ENCODE measurements around the gene FBRSL1. TPM values are rescaled to one million over a fixed set of nuclear protein-coding genes. Genes with fewer than 3 reads are reported as not detected.

Gene FBRSL1
- total RNA-seq, 1 donor from 2014 or later = 43.8 TPM

DNA sequence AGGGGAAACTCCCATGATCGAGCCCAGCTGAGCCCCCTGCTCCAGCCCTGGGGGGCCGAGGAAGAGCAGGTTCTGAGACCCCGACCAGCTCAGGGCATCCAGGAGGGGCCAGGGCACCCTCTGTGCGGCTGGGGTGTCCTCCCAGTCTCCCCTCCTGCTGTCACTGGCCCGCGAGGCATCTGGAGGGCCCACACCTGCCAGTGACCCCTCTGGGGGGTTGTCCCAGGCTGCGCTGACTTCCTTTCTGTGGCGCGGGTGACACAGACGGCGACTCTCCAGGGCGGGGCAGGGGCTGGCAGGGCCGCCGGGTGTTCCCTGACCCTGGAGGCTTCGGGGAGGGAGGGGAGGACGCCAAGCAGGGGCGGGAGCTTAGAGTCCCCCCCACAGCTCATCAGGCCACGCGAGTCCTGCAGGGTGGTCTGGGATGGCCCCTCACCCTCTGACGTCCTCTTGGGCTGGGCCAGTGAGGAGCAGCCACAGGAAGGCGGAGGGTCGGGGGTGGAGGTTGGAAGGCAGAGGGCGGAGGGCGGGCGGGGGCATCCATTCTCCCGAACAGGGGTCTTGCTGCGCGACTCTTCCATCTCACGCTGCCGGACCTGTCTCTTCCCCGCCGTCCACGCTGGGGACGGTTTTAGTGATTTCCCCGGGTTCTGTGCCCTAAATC is 38.6 kb upstream of the FBRSL1 start:
- Histone ChIP-seq H4K20me1 (ENCODE audit: insufficient read depth, low read length) (no peaks in the 10 kb centered on the region), H3K4me2 (ENCODE audit: low read length) (no peak overlapping the region), H3K79me2 (ENCODE audit: insufficient read depth, low read length) (no peaks in the 10 kb centered on the region), H3K9ac (ENCODE audit: low read length) (no peak overlapping the region), H3K4me3 (ENCODE audit: insufficient read depth, low read depth, low read length) (no peak overlapping the region), H3K36me3 (ENCODE audit: insufficient read depth, low read length) (no peaks in the 10 kb centered on the region), H3K4me1 (ENCODE audit: insufficient read depth, low read length) (peaks cover 7% of the 10 kb centered on the region), H2AFZ (ENCODE audit: low read depth, low read length) (no peak overlapping the region), H3K9me3 (ENCODE audit: insufficient read depth, low read depth, low read length) (peaks cover 5% of the 10 kb centered on the region), H3K27me3 (ENCODE audit: insufficient read depth, low read length) (peaks cover 10% of the 10 kb centered on the region), H3K27ac (ENCODE audit: low read depth, low read length) (no peak overlapping the region)
- Mint-ChIP-seq H3K4me1 (ENCODE audit: low read depth, unreplicated experiment) (peaks cover under 1% of the 10 kb centered on the region), H3K4me3 (ENCODE audit: unreplicated experiment) (no peak overlapping the region), H3K27ac (ENCODE audit: unreplicated experiment) (no peak overlapping the region), H3K36me3 (ENCODE audit: low read depth, unreplicated experiment) (no peaks in the 10 kb centered on the region), H3K27me3 (ENCODE audit: low read depth, unreplicated experiment) (peaks cover 37% of the 10 kb centered on the region), H3K9me3 (ENCODE audit: unreplicated experiment) (no peaks in the 10 kb centered on the region)
- FAIRE-seq (no peak), DNase-seq (ENCODE audit: low read depth) (no peak)
- no peak for TF ChIP-seq CTCF (IDR thresholded peaks at IDR 0.05; ENCODE audit: insufficient read depth, low read depth, low read length)
- no peak for TF ChIP-seq EZH2 (IDR thresholded peaks at IDR 0.05; ENCODE audit: insufficient read depth, low read length)

DNA sequence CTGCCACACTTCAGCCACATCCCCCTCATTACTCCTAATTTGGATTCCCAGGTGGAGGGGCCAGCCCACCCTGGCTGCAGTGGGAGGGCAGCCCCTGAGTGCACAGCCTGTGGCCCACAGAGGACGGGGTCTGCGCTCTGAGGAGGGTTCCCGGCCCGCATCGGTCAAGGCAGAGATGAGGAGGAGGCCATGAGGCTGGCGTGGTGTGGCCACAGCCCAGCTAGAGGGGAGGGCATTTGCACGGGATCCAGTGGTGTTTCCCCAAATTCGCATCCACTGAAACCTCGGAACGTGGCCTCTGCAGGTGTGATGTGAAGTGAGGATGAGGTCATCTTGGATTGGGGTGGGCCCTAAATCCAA is 38.1 kb upstream of the FBRSL1 start:
- no peak overlapping the region for H3K27ac ChIP-seq (ENCODE audit: low read depth, low read length)
- no peaks in the 10 kb centered on the region for H4K20me1 ChIP-seq (ENCODE audit: insufficient read depth, low read length)
- no peak overlapping the region for H3K4me3 Mint-ChIP-seq (ENCODE audit: unreplicated experiment)
- no peak overlapping the region for H2AFZ ChIP-seq (ENCODE audit: low read depth, low read length)
- H3K9me3 ChIP-seq (ENCODE audit: insufficient read depth, low read depth, low read length) = peaks cover 5% of the 10 kb centered on the region
- H3K27me3 Mint-ChIP-seq (ENCODE audit: low read depth, unreplicated experiment) = peaks cover 38% of the 10 kb centered on the region
- FAIRE-seq = no peak
- no peaks in the 10 kb centered on the region for H3K79me2 ChIP-seq (ENCODE audit: insufficient read depth, low read length)
- no peak overlapping the region for H3K4me3 ChIP-seq (ENCODE audit: insufficient read depth, low read depth, low read length)
- no peaks in the 10 kb centered on the region for H3K9me3 Mint-ChIP-seq (ENCODE audit: unreplicated experiment)
- H3K4me1 ChIP-seq (ENCODE audit: insufficient read depth, low read length) = peaks cover 7% of the 10 kb centered on the region
- no peaks in the 10 kb centered on the region for H3K4me1 Mint-ChIP-seq (ENCODE audit: low read depth, unreplicated experiment)
- no peak overlapping the region for H3K27ac Mint-ChIP-seq (ENCODE audit: unreplicated experiment)
- H3K36me3 ChIP-seq (ENCODE audit: insufficient read depth, low read length) = no peaks in the 10 kb centered on the region
- no peak overlapping the region for H3K9ac ChIP-seq (ENCODE audit: low read length)
- peaks cover 10% of the 10 kb centered on the region for H3K27me3 ChIP-seq (ENCODE audit: insufficient read depth, low read length)
- H3K4me2 ChIP-seq (ENCODE audit: low read length) = no peak overlapping the region
- TF ChIP-seq EZH2 (IDR thresholded peaks at IDR 0.05; ENCODE audit: insufficient read depth, low read length) (no peak), CTCF (IDR thresholded peaks at IDR 0.05; ENCODE audit: insufficient read depth, low read depth, low read length) (no peak)
- DNase-seq (ENCODE audit: low read depth) = no peak
- no peaks in the 10 kb centered on the region for H3K36me3 Mint-ChIP-seq (ENCODE audit: low read depth, unreplicated experiment)

GRCh38 chr12:132452596-132453350 is 37.2 kb upstream of the FBRSL1 start:
- peaks cover 39% of the 10 kb centered on the region for H3K27me3 Mint-ChIP-seq (ENCODE audit: low read depth, unreplicated experiment)
- no peak overlapping the region for H3K27ac Mint-ChIP-seq (ENCODE audit: unreplicated experiment)
- H3K27ac ChIP-seq (ENCODE audit: low read depth, low read length) = no peak overlapping the region
- H3K4me1 ChIP-seq (ENCODE audit: insufficient read depth, low read length) = peaks cover 7% of the 10 kb centered on the region
- peaks cover 10% of the 10 kb centered on the region for H3K27me3 ChIP-seq (ENCODE audit: insufficient read depth, low read length)
- FAIRE-seq (no peak), DNase-seq (ENCODE audit: low read depth) (no peak)
- no peaks in the 10 kb centered on the region for H3K9me3 Mint-ChIP-seq (ENCODE audit: unreplicated experiment)
- H3K4me3 ChIP-seq (ENCODE audit: insufficient read depth, low read depth, low read length) = no peak overlapping the region
- no peak for TF ChIP-seq EZH2 (IDR thresholded peaks at IDR 0.05; ENCODE audit: insufficient read depth, low read length)
- no peak for TF ChIP-seq CTCF (IDR thresholded peaks at IDR 0.05; ENCODE audit: insufficient read depth, low read depth, low read length)
- H3K4me2 ChIP-seq (ENCODE audit: low read length) = no peak overlapping the region
- peaks cover 5% of the 10 kb centered on the region for H3K9me3 ChIP-seq (ENCODE audit: insufficient read depth, low read depth, low read length)
- H3K9ac ChIP-seq (ENCODE audit: low read length) = no peak overlapping the region
- no peaks in the 10 kb centered on the region for H3K79me2 ChIP-seq (ENCODE audit: insufficient read depth, low read length)
- no peaks in the 10 kb centered on the region for H3K36me3 ChIP-seq (ENCODE audit: insufficient read depth, low read length)
- no peaks in the 10 kb centered on the region for H3K4me1 Mint-ChIP-seq (ENCODE audit: low read depth, unreplicated experiment)
- no peak overlapping the region for H3K4me3 Mint-ChIP-seq (ENCODE audit: unreplicated experiment)
- no peaks in the 10 kb centered on the region for H4K20me1 ChIP-seq (ENCODE audit: insufficient read depth, low read length)
- H2AFZ ChIP-seq (ENCODE audit: low read depth, low read length) = no peak overlapping the region
- H3K36me3 Mint-ChIP-seq (ENCODE audit: low read depth, unreplicated experiment) = no peaks in the 10 kb centered on the region

Measured in astrocyte (in vitro differentiated cells and primary cell).